T-helper 2 cell (primary cell): ENCODE data around the gene KCNK1.
A peak's percentile ranks its signal among the peaks of the same experiment; 100 is the strongest.

Experiments used
- DNase-seq, 5 experiments: peaks; one replicate each; pipeline versions ENCODE4 v3.0.0 to v3.0.0-alpha.2; 2012 to 2022

The KCNK1 gene

GRCh38 chr1:233707153-233707879 is 93.4 kb downstream of the KCNK1 start:
- no peak for DNase-seq

- no peak for DNase-seq
Observed at GRCh38 chr1:233707880-233708815, 94.2 kb downstream of the KCNK1 start.

GRCh38 chr1:233710031-233710430 is 96.1 kb downstream of the KCNK1 start:
- DNase-seq: no peak

GRCh38 chr1:233710507-233710906 is 96.6 kb downstream of the KCNK1 start:
- DNase-seq: no peak

GRCh38 chr1:233714631-233715217 is 100.8 kb downstream of the KCNK1 start:
- no peak for DNase-seq

- DNase-seq: no peak
Observed at GRCh38 chr1:233718057-233718456, 104.2 kb downstream of the KCNK1 start.

GRCh38 chr1:233719655-233720341 is 105.9 kb downstream of the KCNK1 start:
- no peak for DNase-seq

GRCh38 chr1:233721004-233721595 is 107.2 kb downstream of the KCNK1 start:
- DNase-seq: peak in 1 of 5 experiments; percentile 35
